H9 (cell line): ENCODE measurements around the gene PLCH1. TPM values are rescaled to one million over a fixed set of nuclear protein-coding genes. Genes with fewer than 3 reads are reported as not detected.
A peak's percentile ranks its signal among the peaks of the same experiment; 100 is the strongest.

Experiments used
- DNase-seq: peaks from one replicate; pipeline ENCODE4 v3.0.0-alpha.2; 2017
- H2AFZ ChIP-seq: one replicate; pipeline ENCODE4 v1.6.1; 2013; ENCODE audit warnings: mild to moderate bottlenecking, low read length, control low read depth, moderate library complexity
- H2AK5ac ChIP-seq: 2 replicates; pipeline ENCODE4 v1.6.1; 2013; ENCODE audit warnings: low read length, control low read depth, mixed read lengths; ENCODE audit not compliant: insufficient read length
- H2BK120ac ChIP-seq: one replicate; pipeline ENCODE4 v1.6.1; 2013; ENCODE audit warnings: low read depth, mild to moderate bottlenecking, low read length, control low read depth, inconsistent platforms; ENCODE audit not compliant: poor library complexity, severe bottlenecking
- H2BK12ac ChIP-seq: 2 replicates; pipeline ENCODE4 v1.6.1; 2013; ENCODE audit warnings: low read length, control low read depth, mixed read lengths, low read depth; ENCODE audit not compliant: insufficient read length
- H2BK15ac ChIP-seq: 2 replicates; pipeline ENCODE4 v1.6.1; 2013; ENCODE audit warnings: low read depth, low read length, control low read depth
- H2BK20ac ChIP-seq: one replicate; pipeline ENCODE4 v1.6.1; 2013; ENCODE audit warnings: low read depth, mild to moderate bottlenecking, low read length, control low read depth, inconsistent platforms; ENCODE audit not compliant: poor library complexity, severe bottlenecking
- H2BK5ac ChIP-seq: 2 replicates; pipeline ENCODE4 v1.6.1; 2013; ENCODE audit warnings: low read length, control low read depth, mixed read lengths; ENCODE audit not compliant: insufficient read length
- H3K14ac ChIP-seq: 2 replicates; pipeline ENCODE4 v1.6.1; 2013; ENCODE audit warnings: low read length, control low read depth; ENCODE audit not compliant: insufficient read depth
- H3K18ac ChIP-seq: 2 replicates; pipeline ENCODE4 v1.6.1; 2013; ENCODE audit warnings: low read depth, mild to moderate bottlenecking, mixed read lengths, low read length, control low read depth; ENCODE audit not compliant: insufficient read length
- H3K23ac ChIP-seq: 2 replicates; pipeline ENCODE4 v1.6.1; 2013; ENCODE audit warnings: low read length, control low read depth, mixed read lengths, low read depth; ENCODE audit not compliant: insufficient read length
- H3K23me2 ChIP-seq: 2 replicates; pipeline ENCODE4 v1.6.1; 2013; ENCODE audit warnings: low read depth, mild to moderate bottlenecking, mixed read lengths, low read length, control low read depth; ENCODE audit not compliant: insufficient read length, poor library complexity, severe bottlenecking
- H3K27ac ChIP-seq: 2 replicates; pipeline ENCODE4 v1.5.1; 2013; ENCODE audit warnings: low read length, control low read depth, mixed read lengths, low read depth; ENCODE audit not compliant: insufficient read length
- H3K27me3 ChIP-seq: 2 replicates; pipeline ENCODE4 v1.6.1; 2013; ENCODE audit warnings: low read length, control low read depth, inconsistent platforms; ENCODE audit not compliant: insufficient read depth
- H3K4ac ChIP-seq: 2 replicates; pipeline ENCODE4 v1.6.1; 2013; ENCODE audit warnings: low read depth, mild to moderate bottlenecking, control low read depth, inconsistent platforms, low read length, moderate library complexity
- H3K4me1 ChIP-seq: 2 replicates; pipeline ENCODE4 v1.6.1; 2013; ENCODE audit warnings: low read length, control low read depth, inconsistent platforms; ENCODE audit not compliant: insufficient read depth
- H3K4me2 ChIP-seq: 2 replicates; pipeline ENCODE4 v1.6.1; 2013; ENCODE audit warnings: low read length, control low read depth, mixed read lengths; ENCODE audit not compliant: insufficient read length, insufficient read depth
- H3K56ac ChIP-seq: 2 replicates; pipeline ENCODE4 v1.6.1; 2013; ENCODE audit warnings: low read depth, mild to moderate bottlenecking, mixed read lengths, low read length, control low read depth; ENCODE audit not compliant: insufficient read length
- H3K79me1 ChIP-seq: 2 replicates; pipeline ENCODE4 v1.6.1; 2013; ENCODE audit warnings: low read depth, mild to moderate bottlenecking, moderate library complexity, low read length, control low read depth, inconsistent platforms; ENCODE audit not compliant: insufficient read depth, poor library complexity, severe bottlenecking
- H3K79me2 ChIP-seq: 2 replicates; pipeline ENCODE4 v1.6.1; 2013; ENCODE audit warnings: low read length, control low read depth, inconsistent platforms; ENCODE audit not compliant: insufficient read depth
- H3K9ac ChIP-seq: 2 replicates; pipeline ENCODE4 v1.6.1; 2013; ENCODE audit warnings: low read length, control low read depth, mixed read lengths; ENCODE audit not compliant: insufficient read length; ENCODE audit errors: extremely low read depth
- H3K9me3 ChIP-seq: one replicate; pipeline ENCODE4 v1.6.1; 2013; ENCODE audit warnings: low read depth, low read length, inconsistent platforms; ENCODE audit not compliant: control insufficient read depth
- H3T11ph ChIP-seq: one replicate; pipeline ENCODE4 v1.6.1; 2013; ENCODE audit warnings: mild to moderate bottlenecking, low read length, control low read depth, inconsistent platforms
- H4K20me1 ChIP-seq: one replicate; pipeline ENCODE4 v1.6.1; 2013; ENCODE audit not compliant: control insufficient read depth, insufficient read length, insufficient read depth
- H4K5ac ChIP-seq: 2 replicates; pipeline ENCODE4 v1.6.1; 2013; ENCODE audit warnings: low read depth, mild to moderate bottlenecking, mixed read lengths, low read length, control low read depth; ENCODE audit not compliant: insufficient read length
- H4K8ac ChIP-seq: replicated peaks from 2 replicates; pipeline ENCODE4 v1.6.1; 2013; ENCODE audit warnings: low read length, control low read depth, mixed read lengths, low read depth; ENCODE audit not compliant: insufficient read length
- H4K91ac ChIP-seq: 2 replicates; pipeline ENCODE4 v1.6.1; 2013; ENCODE audit warnings: low read depth, mild to moderate bottlenecking, moderate library complexity, mixed read lengths, low read length, control low read depth; ENCODE audit not compliant: insufficient read length
- H3K27ac Mint-ChIP-seq, 3 experiments: 2 replicates in 2 of 3; 3 replicates in 1 of 3; pipeline ENCODE4 v1.8.0; 2020 to 2021; ENCODE audit warnings: mixed read lengths in 3 of 3, mild to moderate bottlenecking in 1 of 3, moderate library complexity in 1 of 3
- H3K27me3 Mint-ChIP-seq: 2 replicates; pipeline ENCODE4 v1.8.0; 2021; ENCODE audit warnings: low read depth, mild to moderate bottlenecking, moderate library complexity, mixed read lengths
- H3K36me3 Mint-ChIP-seq, 3 experiments: 2 replicates in 2 of 3; 3 replicates in 1 of 3; pipeline ENCODE4 v1.8.0; 2020 to 2021; ENCODE audit warnings: low read depth in 3 of 3, mixed read lengths in 3 of 3; ENCODE audit not compliant: insufficient read depth in 1 of 3
- H3K4me1 Mint-ChIP-seq, 2 experiments: 2 replicates each; pipeline ENCODE4 v1.8.0; 2020; ENCODE audit warnings: mixed read lengths in 2 of 2
- H3K4me3 Mint-ChIP-seq, 2 experiments: 2 replicates in 1 of 2; 3 replicates in 1 of 2; pipeline ENCODE4 v1.8.0; 2020 to 2021; ENCODE audit warnings: mild to moderate bottlenecking in 2 of 2, mixed read lengths in 2 of 2, moderate library complexity in 1 of 2
- H3K9me3 Mint-ChIP-seq, 2 experiments: 2 replicates in 1 of 2; 3 replicates in 1 of 2; pipeline ENCODE4 v1.8.0; 2020; ENCODE audit warnings: mild to moderate bottlenecking in 2 of 2, mixed read lengths in 2 of 2, moderate library complexity in 1 of 2
- CTCF ChIP-seq: fragments of 200-600 bp; sonication (generic); conservative IDR thresholded peaks from 3 replicates; pipeline ENCODE4 v1.8.0; 2021; ENCODE audit warnings: antibody characterized with exemption, mild to moderate bottlenecking
- WGBS: extraction: QIAGEN DNeasy Blood & Tissue Kit; methylation state at CpG from one replicate; pipeline ENCODE4 v1.1.7; 2013; ENCODE audit warnings: missing lambda C conversion rate, low lambda C conversion rate, mixed read lengths; ENCODE audit not compliant: insufficient read length; ENCODE audit errors: extremely low coverage; 5-methylcytosine and 5-hydroxymethylcytosine counted together
- total RNA-seq: library from RNA; stranded (reverse); gene quantifications from 2 replicates; pipeline ENCODE4 v1.2.1, GENCODE V29; 2021

PLCH1 gene
- total RNA-seq, 1 experiment from 2014 or later, result 19.0 TPM

- H3K79me2 ChIP-seq, result no peaks in the 10 kb centered on the region
- H3K27me3 ChIP-seq, result no peaks in the 10 kb centered on the region
- H3K14ac ChIP-seq, result no peak overlapping the region
- H2BK15ac ChIP-seq, result no peak overlapping the region
- H3K9me3 Mint-ChIP-seq, result no peaks in the 10 kb centered on the region
- H3K23ac ChIP-seq, result no peak overlapping the region
- H3K4me3 Mint-ChIP-seq, result no peak overlapping the region
- no peak overlapping the region for H3K4ac ChIP-seq
- no peaks in the 10 kb centered on the region for H3K79me1 ChIP-seq
- no peak overlapping the region for H3K4me2 ChIP-seq
- H2AFZ ChIP-seq, result no peak overlapping the region
- peak overlapping the region in 2 of 3 experiments; percentile 30 to 64; a peak in 3 of 7 replicates for H3K27ac Mint-ChIP-seq
- H3K18ac ChIP-seq, result no peak overlapping the region
- H2BK12ac ChIP-seq, result no peak overlapping the region
- TF ChIP-seq CTCF, result no peak
- no peak overlapping the region for H4K8ac ChIP-seq
- H2BK5ac ChIP-seq, result no peak overlapping the region
- no peaks in the 10 kb centered on the region for H3K27me3 Mint-ChIP-seq
- no CpG with 5 or more reads among the region's 3 CpGs for WGBS
- no peak overlapping the region for H2BK120ac ChIP-seq
- H4K91ac ChIP-seq, result no peak overlapping the region
- H3K23me2 ChIP-seq, result no peaks in the 10 kb centered on the region
- no peak for DNase-seq
- H2AK5ac ChIP-seq, result no peak overlapping the region
- no peaks in the 10 kb centered on the region for H4K20me1 ChIP-seq
- no peaks in the 10 kb centered on the region for H3K9me3 ChIP-seq
- no peak overlapping the region for H3K9ac ChIP-seq
- H3K4me1 Mint-ChIP-seq, result peaks cover 0 to 2% of the 10 kb centered on the region in 2 experiments; a peak in 1 of 4 replicates
- H3K56ac ChIP-seq, result no peak overlapping the region
- H3K36me3 Mint-ChIP-seq, result peaks cover 0 to 10% (median 5%) of the 10 kb centered on the region in 3 experiments; a peak in 2 of 7 replicates
- H3K4me1 ChIP-seq, result no peaks in the 10 kb centered on the region
- H2BK20ac ChIP-seq, result no peak overlapping the region
- no peak overlapping the region for H3K27ac ChIP-seq
- no peak overlapping the region for H3T11ph ChIP-seq
- H4K5ac ChIP-seq, result no peak overlapping the region
Observed at GRCh38 chr3:155763870-155764463, 19.1 kb upstream of the PLCH1 start.
